ENCODE measurements around the gene MVB12A.

- no peak for TF ChIP-seq CTCF (IDR thresholded peaks at IDR 0.05)
- no peak for TF ChIP-seq EP300 (IDR thresholded peaks at IDR 0.05)
These were observed 20.8 kb upstream of the MVB12A start for GRCh38 chr19:17398902-17399527.

Measured in tibial nerve (tissue), 4 donors.